Activated CD4-positive, alpha-beta T cell treated with anti-CD3 and anti-CD28 coated beads for 4 hours (primary cell): ENCODE results near the gene LPCAT3.
"Not testable (repeated sequence)": the region's sequence is repeated elsewhere in the genome, so short reads cannot be mapped to it uniquely, and the experiment has no call there.

Experiments used
- DNase-seq, 2 donors: peaks; one replicate each; pipeline ENCODE4 v3.0.0-alpha.2; 2020

The LPCAT3 gene, protein sequence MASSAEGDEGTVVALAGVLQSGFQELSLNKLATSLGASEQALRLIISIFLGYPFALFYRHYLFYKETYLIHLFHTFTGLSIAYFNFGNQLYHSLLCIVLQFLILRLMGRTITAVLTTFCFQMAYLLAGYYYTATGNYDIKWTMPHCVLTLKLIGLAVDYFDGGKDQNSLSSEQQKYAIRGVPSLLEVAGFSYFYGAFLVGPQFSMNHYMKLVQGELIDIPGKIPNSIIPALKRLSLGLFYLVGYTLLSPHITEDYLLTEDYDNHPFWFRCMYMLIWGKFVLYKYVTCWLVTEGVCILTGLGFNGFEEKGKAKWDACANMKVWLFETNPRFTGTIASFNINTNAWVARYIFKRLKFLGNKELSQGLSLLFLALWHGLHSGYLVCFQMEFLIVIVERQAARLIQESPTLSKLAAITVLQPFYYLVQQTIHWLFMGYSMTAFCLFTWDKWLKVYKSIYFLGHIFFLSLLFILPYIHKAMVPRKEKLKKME

GRCh38 chr12:7018350-7019042, at the start of gene LPCAT3:
Gene LPCAT3, minus strand, starts transcription at chr12:7018476. Its CDS starts 52 bp downstream, at chr12:7018424.
- peak; percentile 95 to 97 for DNase-seq

DNA sequence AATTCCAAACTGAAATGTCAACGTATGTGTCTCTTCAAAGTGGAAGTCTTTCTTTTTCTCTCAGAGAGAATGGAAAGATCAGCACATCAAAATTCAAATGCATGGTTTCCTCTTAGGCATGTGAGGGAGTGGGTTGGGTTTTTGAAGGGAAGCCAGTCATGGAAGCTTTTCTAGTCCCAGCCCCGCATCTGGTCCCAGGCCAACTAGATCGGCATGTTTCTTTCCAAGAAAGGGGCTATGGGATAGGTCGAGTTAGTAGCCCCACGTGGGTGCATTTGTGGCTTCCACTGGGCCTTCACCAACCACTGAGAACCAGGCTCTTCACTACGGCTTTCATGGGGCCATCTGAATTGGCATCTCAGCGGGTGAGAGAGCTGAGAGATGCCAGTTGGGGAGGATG, 48.8 kb upstream of the LPCAT3 start:
- no peak for DNase-seq

DNA sequence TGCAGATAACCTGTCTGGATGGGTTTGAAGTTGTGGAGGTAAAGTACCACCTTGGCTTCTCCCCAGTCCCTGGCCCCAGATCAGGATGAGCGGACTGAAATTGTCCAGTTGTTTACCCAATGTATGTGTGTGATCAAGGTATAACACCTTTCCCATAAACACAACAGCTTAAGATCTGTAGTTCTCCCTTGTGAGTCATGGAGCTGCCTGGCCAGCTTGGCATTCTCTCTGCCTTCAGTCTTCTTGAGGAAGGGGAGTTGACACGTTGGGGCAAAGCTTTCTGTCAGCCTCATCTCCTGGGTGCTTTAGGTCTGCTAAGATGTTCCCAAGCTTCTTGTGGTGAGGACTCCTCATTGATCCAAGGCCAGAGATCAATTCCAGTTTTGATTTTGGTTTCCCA, 48.3 kb upstream of the LPCAT3 start:
- DNase-seq = no peak

- DNase-seq = no peak
Observed at GRCh38 chr12:7065073-7065623, 46.9 kb upstream of the LPCAT3 start.

DNA sequence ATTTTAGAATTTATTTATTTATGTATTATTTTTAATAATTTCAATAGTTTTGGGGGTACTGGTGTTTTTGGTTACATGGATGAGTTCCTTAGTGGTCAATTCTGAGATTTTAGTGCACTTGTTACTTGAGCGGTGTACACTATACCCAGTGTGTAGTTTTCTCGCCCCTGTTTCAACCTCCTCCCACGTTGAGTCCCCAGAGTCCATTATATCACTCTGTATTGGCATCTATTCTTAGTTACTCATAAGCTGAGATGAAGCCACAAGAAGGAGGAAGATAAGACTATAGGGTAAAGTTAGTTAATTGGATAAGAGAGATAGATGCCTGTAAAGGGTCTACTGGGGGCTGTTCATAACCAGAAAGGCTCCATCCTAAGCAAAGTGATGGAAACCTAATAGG, 46.2 kb upstream of the LPCAT3 start:
- no peak for DNase-seq

DNA sequence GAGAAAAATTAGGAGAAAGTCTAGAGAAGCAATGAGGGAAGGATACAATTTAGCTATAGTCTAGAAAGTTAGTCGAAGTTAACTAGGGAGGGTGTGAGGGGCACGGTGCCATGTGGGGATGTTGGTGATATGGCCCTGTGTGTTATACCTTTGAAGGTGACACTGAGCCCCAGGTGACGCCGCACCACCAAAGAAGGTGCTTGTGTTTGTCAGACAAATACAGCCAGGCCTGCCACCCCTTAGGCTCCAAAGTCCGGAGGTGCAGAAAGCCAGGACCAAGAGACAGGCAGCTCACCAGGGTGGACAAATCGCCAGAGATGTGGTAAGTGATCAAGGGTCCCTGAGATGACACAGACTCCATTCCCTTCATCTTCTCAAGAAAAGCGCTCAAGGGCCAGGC, 43.3 kb upstream of the LPCAT3 start:
- DNase-seq = no peak

DNA sequence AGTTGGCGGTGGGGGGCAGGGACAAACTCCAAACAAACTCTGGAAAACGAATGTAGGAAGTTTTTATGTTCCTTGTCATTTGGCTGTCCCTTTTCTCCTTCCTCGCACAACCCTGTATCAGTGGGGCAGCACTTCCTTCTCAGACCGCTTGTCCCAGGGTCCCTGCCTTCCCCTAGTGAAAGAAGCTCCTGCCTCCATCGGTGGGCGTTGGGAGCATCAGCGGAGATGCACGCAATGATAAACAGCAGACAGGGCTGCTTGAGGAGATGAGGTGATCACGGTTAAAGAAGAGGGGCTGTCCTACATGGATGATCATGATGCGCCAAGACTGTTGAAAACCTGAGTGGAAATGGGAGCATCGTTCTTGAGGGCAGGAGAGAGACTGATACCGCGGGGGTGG, 42.9 kb upstream of the LPCAT3 start:
- no peak for DNase-seq

DNA sequence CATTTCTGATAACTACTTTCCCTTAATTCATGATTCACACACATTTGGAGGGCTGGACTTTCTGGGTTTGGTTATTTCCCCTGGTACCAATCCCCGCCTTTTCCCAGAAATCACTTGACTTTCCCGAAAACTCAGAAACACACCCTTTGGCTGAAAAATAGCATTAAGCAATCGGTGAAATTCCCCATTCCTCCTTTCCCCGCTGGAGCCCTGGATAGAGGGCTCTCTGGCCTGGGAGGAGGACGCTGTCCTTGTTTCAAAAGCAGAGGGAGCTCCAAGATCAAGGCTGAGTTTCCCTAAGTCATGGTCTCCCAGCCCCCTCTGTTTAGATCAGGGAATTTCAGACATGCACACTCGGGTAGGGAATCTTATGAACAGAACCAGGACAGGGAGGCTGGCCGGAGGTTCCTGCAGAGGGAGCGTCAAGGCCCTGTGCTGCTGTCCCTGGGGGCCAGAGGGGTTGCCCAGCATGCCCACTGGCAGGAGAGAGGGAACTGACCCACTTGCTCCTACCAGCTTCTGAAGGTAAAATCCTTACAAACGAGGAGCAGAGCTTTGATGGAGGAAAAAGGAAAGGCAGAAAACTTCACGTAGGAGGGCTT, 42.2 kb upstream of the LPCAT3 start, which contains the start of gene C1S:
Gene C1S (plus strand): TSS at position 366 of the 602 bp plus-strand sequence. CDS start 1,195 bp downstream, outside the sequence.
- DNase-seq = no peak

DNA sequence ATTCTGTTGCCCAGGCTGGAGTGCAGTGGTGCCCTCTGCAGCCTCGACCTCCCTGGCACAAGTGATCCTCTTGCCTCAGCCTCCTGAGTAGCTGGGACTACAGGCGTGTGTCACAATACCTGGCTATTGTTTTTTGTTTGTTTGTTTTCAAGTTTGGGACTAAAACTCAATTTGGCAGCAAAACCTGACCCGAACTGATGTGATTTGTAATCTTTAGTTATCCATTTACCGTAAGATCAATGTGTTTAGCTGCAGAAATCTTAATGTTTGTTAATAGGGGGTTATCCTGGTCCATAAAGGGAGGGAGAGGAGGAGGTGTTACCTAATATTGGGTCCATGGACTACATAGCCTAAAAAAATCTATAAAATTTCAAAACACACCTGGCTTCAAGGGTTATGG, 41.5 kb upstream of the LPCAT3 start:
- DNase-seq = no peak

GRCh38 chr12:7058850-7059395, 40.6 kb upstream of the LPCAT3 start:
- no peak for DNase-seq

- no peak for DNase-seq
Observed at GRCh38 chr12:7058163-7058845, 40.0 kb upstream of the LPCAT3 start.

- not testable (repeated sequence) for DNase-seq
Observed at GRCh38 chr12:7055736-7056135, 37.5 kb upstream of the LPCAT3 start.

DNA sequence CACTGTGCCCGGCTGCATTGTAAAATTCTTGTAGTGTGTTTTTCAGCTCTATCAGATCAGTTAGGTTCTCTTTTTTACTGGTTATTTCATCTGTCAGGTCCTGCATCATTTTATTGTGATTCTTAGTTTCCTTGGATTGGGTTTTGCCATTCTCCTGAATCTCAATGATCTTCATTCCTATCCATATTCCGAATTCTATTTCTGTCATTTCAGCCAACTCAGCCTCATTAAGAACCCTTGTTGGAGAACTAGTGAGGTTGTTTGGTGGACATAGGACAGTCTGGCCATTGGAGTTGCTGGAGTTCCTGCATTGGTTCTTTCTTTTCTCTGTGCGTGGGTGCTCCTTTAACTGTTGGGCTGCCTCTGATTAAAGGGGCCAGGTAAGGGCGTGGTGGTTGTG, 36.6 kb upstream of the LPCAT3 start:
- DNase-seq = no peak

- not testable (repeated sequence) for DNase-seq
Observed at GRCh38 chr12:7049973-7050372, 31.7 kb upstream of the LPCAT3 start.

DNA sequence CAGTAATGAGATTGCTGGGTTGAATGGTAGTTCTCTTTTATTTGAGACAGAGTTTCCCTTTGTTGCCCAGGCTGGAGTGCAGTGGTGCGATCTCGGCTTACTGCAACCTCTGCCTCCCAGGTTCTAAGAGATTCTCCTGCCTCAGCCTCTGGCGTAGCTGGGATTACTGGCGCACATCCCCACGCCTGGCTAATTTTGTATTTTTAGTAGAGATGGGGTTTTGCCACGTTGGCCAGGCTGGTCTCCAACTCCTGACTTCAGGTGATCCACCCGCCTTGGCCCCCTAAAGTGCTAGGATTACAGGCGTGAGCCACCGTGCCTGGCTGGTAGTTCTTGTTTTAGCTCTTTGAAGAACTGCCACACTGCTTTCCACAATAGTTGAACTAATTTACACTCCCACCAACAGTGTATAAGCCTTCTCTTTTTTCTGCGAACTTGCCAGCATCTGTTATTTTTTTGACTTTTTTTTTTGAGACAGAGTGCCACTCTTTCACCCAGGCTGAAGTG, 31.2 kb upstream of the LPCAT3 start:
- DNase-seq = not testable (repeated sequence)

DNA sequence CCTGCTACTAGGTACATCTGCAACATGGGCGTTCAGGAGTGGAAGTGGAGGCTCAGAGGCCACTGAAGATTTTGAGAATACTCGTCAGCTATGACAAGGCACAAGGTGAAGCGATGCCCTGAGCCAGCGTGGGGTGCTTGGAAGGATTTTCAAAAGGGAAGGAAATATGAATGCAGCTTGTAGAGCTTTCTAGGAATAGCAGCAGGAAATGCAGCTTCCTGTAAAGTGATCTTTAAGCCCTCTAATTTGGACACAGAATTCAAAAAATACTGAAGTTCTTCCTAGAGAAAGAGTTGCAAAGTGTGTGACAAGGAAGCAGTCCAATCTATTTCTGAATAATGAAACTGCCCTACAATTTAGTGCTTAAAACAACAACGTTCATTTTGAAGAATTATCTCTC, 29.0 kb upstream of the LPCAT3 start:
- no peak for DNase-seq

- DNase-seq = no peak
Observed at GRCh38 chr12:7046383-7047105, 28.3 kb upstream of the LPCAT3 start.

DNA sequence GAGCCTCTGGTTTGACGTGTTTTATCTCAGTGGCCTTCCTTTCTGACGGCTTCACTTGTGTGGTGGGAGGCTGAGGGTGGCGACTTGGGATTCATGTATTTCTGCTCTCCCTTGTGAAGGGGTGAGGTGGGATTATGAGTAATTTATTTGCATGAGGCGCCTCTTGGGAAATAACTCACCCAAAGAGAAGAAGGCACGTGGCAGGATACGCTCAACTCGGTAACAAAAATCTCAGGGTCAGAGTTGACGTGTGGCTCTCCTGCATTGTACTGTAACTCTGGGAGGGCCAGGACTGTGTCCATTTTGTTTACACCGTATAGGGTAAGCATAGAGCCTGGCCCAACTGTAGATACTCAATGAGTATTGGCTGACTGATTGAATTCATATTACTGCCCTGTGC, 27.6 kb upstream of the LPCAT3 start:
- no peak for DNase-seq

DNA sequence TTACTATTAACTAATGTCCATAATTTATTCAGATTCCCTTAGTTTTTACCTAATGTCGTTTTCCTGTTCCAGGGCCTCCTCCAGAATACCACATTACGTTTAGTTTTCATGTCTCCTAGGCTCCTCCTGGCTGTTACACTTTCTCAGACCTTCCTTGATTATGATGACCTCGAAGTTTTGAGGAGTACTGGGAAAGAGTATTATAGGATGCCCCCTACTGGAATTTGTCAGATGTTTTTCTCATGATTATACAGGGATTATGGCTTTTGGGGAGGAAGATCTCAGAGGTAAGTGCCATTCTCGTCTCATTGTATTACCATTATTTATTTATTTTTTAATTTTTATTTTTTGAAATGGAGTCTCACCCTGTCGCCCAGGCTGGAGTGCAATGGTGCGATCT, 24.6 kb upstream of the LPCAT3 start:
- no peak for DNase-seq

GRCh38 chr12:7039403-7039802, 21.1 kb upstream of the LPCAT3 start:
- no peak for DNase-seq

GRCh38 chr12:7038591-7038990, 20.3 kb upstream of the LPCAT3 start:
- DNase-seq = no peak
